ENCODE results near the gene CATSPERZ.

DNA sequence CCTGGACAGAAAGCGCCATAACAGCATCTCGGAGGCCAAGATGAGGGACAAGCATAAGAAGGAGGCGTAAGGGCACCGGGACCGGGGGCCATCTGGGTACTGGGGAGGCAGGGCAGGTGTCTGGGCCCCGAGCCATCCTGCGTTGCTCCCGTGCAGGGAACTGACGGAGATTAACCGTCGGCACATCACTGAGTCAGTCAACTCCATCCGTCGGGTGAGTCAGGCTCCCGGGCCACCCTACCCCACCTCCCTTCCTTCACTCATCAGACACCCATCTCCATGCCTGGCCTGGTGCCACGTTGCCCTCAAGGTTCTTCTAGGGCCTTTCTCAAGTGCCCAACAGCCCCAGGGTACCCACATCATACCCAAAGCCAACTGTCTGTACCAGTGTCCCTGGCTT is 33.8 kb upstream of the CATSPERZ start:
- TF ChIP-seq POLR2AphosphoS5 (IDR thresholded peaks at IDR 0.05) (peak in 1 of 3 donors; percentile 21), POLR2A (IDR thresholded peaks at IDR 0.05) (no peak)
- TF ChIP-seq, protein P1, sequence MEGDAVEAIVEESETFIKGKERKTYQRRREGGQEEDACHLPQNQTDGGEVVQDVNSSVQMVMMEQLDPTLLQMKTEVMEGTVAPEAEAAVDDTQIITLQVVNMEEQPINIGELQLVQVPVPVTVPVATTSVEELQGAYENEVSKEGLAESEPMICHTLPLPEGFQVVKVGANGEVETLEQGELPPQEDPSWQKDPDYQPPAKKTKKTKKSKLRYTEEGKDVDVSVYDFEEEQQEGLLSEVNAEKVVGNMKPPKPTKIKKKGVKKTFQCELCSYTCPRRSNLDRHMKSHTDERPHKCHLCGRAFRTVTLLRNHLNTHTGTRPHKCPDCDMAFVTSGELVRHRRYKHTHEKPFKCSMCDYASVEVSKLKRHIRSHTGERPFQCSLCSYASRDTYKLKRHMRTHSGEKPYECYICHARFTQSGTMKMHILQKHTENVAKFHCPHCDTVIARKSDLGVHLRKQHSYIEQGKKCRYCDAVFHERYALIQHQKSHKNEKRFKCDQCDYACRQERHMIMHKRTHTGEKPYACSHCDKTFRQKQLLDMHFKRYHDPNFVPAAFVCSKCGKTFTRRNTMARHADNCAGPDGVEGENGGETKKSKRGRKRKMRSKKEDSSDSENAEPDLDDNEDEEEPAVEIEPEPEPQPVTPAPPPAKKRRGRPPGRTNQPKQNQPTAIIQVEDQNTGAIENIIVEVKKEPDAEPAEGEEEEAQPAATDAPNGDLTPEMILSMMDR (IDR thresholded peaks at IDR 0.05 in 8 of 11, conservative IDR thresholded peaks at IDR 0.05 in 3 of 11): no peak

Measured in spleen (tissue), 7 donors.